Measurements from ENCODE around the gene ESRRA.

DNA sequence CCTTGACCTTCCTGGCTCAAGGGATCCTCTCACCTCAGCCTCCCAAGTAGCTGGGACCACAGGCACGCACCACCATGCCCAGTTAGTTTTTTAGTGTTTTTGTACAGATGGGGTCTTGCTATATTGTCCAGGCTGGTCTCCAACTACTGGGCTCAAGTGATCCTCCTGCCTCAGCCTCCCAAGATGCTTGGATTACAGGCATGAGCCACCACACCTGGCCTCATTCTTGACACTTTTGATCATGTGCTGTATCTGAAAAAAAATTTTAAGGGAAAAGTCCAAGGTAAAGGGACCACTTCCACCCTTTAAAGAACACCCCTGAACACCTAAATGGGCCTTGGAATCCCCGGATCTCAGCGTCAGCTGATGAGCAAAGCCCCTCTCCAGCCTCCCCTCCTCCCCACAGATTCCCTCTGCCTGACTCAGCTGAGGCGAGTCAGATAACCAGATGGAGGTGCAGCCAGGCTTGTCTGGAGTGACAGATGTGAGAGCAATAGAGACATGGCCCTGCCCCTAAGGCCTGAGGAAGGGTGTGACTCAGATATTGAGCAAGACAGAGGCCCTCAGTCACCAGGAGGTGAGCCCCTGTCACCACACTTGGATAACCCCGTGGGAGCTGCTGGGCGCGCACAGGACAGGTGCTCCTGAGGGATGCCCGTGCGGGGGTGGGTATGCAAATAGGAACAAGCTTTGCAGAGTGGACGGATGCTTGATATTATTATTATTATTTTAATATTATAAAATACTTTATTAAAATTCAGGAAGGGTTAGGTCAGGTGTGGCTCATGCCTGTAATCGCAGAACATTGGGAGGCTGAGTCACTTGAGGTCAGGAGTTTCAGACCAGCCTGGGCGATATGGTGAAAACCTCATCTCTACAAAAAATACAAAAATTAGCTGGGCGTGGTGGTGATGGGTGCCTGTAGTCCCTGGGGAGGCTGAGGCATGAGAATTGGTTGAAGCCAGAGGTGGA is 29.7 kb downstream of the ESRRA start:
- TF ChIP-seq, protein P1, sequence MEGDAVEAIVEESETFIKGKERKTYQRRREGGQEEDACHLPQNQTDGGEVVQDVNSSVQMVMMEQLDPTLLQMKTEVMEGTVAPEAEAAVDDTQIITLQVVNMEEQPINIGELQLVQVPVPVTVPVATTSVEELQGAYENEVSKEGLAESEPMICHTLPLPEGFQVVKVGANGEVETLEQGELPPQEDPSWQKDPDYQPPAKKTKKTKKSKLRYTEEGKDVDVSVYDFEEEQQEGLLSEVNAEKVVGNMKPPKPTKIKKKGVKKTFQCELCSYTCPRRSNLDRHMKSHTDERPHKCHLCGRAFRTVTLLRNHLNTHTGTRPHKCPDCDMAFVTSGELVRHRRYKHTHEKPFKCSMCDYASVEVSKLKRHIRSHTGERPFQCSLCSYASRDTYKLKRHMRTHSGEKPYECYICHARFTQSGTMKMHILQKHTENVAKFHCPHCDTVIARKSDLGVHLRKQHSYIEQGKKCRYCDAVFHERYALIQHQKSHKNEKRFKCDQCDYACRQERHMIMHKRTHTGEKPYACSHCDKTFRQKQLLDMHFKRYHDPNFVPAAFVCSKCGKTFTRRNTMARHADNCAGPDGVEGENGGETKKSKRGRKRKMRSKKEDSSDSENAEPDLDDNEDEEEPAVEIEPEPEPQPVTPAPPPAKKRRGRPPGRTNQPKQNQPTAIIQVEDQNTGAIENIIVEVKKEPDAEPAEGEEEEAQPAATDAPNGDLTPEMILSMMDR (IDR thresholded peaks at IDR 0.05), result peak in 1 of 6 experiments; percentile 26
- no peak for TF ChIP-seq POLR2A (IDR thresholded peaks at IDR 0.05)
